Ishikawa (cell line): Measurements from ENCODE around the gene USHBP1.

Experiments used
- CREB1 ChIP-seq: IDR thresholded peaks from 2 replicates; pipeline ENCODE4 v1.6.1; 2012; ENCODE audit warnings: low read depth
- NFIC ChIP-seq: IDR thresholded peaks from 2 replicates; pipeline ENCODE4 v1.6.1; 2012
- REST ChIP-seq: IDR thresholded peaks from 2 replicates; pipeline ENCODE4 v1.6.1; 2012; ENCODE audit warnings: low read depth, mild to moderate bottlenecking

GRCh38 chr19:17232258-17232657 lies 32.3 kb downstream of the USHBP1 start:
- no peak for TF ChIP-seq CREB1
- no peak for TF ChIP-seq REST
- TF ChIP-seq NFIC = no peak
